SU-DHL-6 (cell line): Measurements from ENCODE around the gene FAM184A.

Experiments
- H2AFZ ChIP-seq: fragments of 200-600 bp; sonication (generic); 2 replicates; pipeline ENCODE4 v1.6.1; 2014; ENCODE audit warnings: low read depth, mild to moderate bottlenecking, moderate library complexity, mixed read lengths, antibody characterized with exemption, low read length; ENCODE audit not compliant: severe bottlenecking
- H3F3A ChIP-seq: fragments of 200-600 bp; shearing (Covaris generic); 2 replicates; pipeline ENCODE4 v1.6.0; 2016; ENCODE audit warnings: antibody characterized with exemption, mild to moderate bottlenecking; ENCODE audit not compliant: insufficient read depth
- H3K27ac ChIP-seq: fragments of 200-600 bp; sonication (generic); 2 replicates; pipeline ENCODE4 v1.5.1; 2016; ENCODE audit warnings: low read depth, mild to moderate bottlenecking, low read length, moderate library complexity, mixed read lengths
- H3K27me3 ChIP-seq: fragments of 200-600 bp; sonication (generic), shearing (Covaris generic); 2 replicates; pipeline ENCODE4 v1.6.0; 2014; ENCODE audit warnings: mild to moderate bottlenecking, low read length
- H3K36me3 ChIP-seq: fragments of 200-600 bp; sonication (generic); 2 replicates; pipeline ENCODE4 v1.6.1; 2014; ENCODE audit warnings: mild to moderate bottlenecking, low read length, mixed read lengths
- H3K4me2 ChIP-seq: fragments of 300-600, 200-600 bp; shearing (Covaris generic), sonication (generic); 2 replicates; pipeline ENCODE4 v1.6.0; 2014; ENCODE audit warnings: low read length, low read depth, mild to moderate bottlenecking; ENCODE audit not compliant: poor library complexity, severe bottlenecking
- H3K4me3 ChIP-seq: fragments of 200-600 bp; sonication (generic); 2 replicates; pipeline ENCODE4 v1.5.1; 2014; ENCODE audit warnings: antibody characterized with exemption, low read length, mild to moderate bottlenecking, mixed read lengths; ENCODE audit not compliant: insufficient read depth, poor library complexity, severe bottlenecking
- H3K79me2 ChIP-seq: fragments of 200-600 bp; sonication (generic); 2 replicates; pipeline ENCODE4 v1.6.1; 2014; ENCODE audit warnings: mild to moderate bottlenecking, low read length, moderate library complexity; ENCODE audit not compliant: insufficient read depth
- H3K9ac ChIP-seq: fragments of 200-600 bp; sonication (generic); 2 replicates; pipeline ENCODE4 v1.7.0; 2014; ENCODE audit warnings: mild to moderate bottlenecking, low read length
- H3K9me2 ChIP-seq: fragments of 200-600 bp; sonication (generic); replicated peaks from 2 replicates; pipeline ENCODE4 v1.6.1; 2014; ENCODE audit warnings: low read length; ENCODE audit not compliant: insufficient read depth
- H3K9me3 ChIP-seq: fragments of 200-600 bp; sonication (generic); 2 replicates; pipeline ENCODE4 v1.6.1; 2014; ENCODE audit warnings: low read length, mixed read lengths; ENCODE audit not compliant: insufficient read depth
- H4K20me1 ChIP-seq: fragments of 200-600 bp; sonication (generic); 2 replicates; pipeline ENCODE4 v1.6.1; 2014; ENCODE audit warnings: low read depth, mild to moderate bottlenecking, antibody characterized with exemption, low read length, moderate library complexity, mixed read lengths
- CTCF ChIP-seq: fragments of 200-600 bp; sonication (generic); IDR thresholded peaks from one replicate; pipeline ENCODE4 v1.5.1; 2017; ENCODE audit warnings: antibody characterized with exemption, mild to moderate bottlenecking, low read length, moderate library complexity; ENCODE audit not compliant: insufficient read depth, poor library complexity, severe bottlenecking
- EZH2phosphoT487 ChIP-seq: fragments of 200-600 bp; sonication (generic), shearing (Covaris generic); conservative IDR thresholded peaks from 2 replicates; pipeline ENCODE4 v1.6.1; 2018; ENCODE audit warnings: mild to moderate bottlenecking, antibody characterized with exemption, low read length, moderate library complexity, mixed read lengths

Gene FAM184A

GRCh38 chr6:119077391-119077642, 1.1 kb downstream of the FAM184A start:
- Histone ChIP-seq H2AFZ (no peak overlapping the region), H3K9me2 (no peaks in the 10 kb centered on the region), H3K4me3 (no peak overlapping the region), H3K4me2 (peak overlapping the region; percentile 61), H3K9me3 (peaks cover 4% of the 10 kb centered on the region; the same call in 1 of the 2 replicates), H4K20me1 (no peaks in the 10 kb centered on the region), H3K79me2 (no peaks in the 10 kb centered on the region), H3F3A (no peaks in the 10 kb centered on the region), H3K36me3 (no peaks in the 10 kb centered on the region), H3K9ac (no peak overlapping the region), H3K27ac (no peak overlapping the region), H3K27me3 (no peaks in the 10 kb centered on the region)
- no peak for TF ChIP-seq EZH2phosphoT487
- no peak for TF ChIP-seq CTCF

- TF ChIP-seq CTCF (no peak), EZH2phosphoT487 (no peak)
- Histone ChIP-seq H3F3A (no peaks in the 10 kb centered on the region), H3K4me2 (peak overlapping the region; percentile 61), H3K4me3 (no peak overlapping the region), H3K79me2 (no peaks in the 10 kb centered on the region), H3K27ac (no peak overlapping the region), H3K36me3 (no peaks in the 10 kb centered on the region), H4K20me1 (no peaks in the 10 kb centered on the region), H3K27me3 (no peaks in the 10 kb centered on the region), H3K9ac (no peak overlapping the region), H2AFZ (no peak overlapping the region), H3K9me3 (no peaks in the 10 kb centered on the region), H3K9me2 (no peaks in the 10 kb centered on the region)
Observed at GRCh38 chr6:119076576-119077390, 1.7 kb downstream of the FAM184A start.

GRCh38 chr6:119076173-119076572, 2.3 kb downstream of the FAM184A start:
- Histone ChIP-seq H4K20me1 (no peaks in the 10 kb centered on the region), H3K4me3 (no peak overlapping the region), H3K9me2 (no peaks in the 10 kb centered on the region), H3K4me2 (no peak overlapping the region), H3K27ac (no peak overlapping the region), H2AFZ (no peak overlapping the region), H3K27me3 (no peaks in the 10 kb centered on the region), H3K36me3 (no peaks in the 10 kb centered on the region), H3K9me3 (no peaks in the 10 kb centered on the region), H3K9ac (no peak overlapping the region), H3F3A (no peaks in the 10 kb centered on the region), H3K79me2 (no peaks in the 10 kb centered on the region)
- TF ChIP-seq CTCF: no peak
- TF ChIP-seq EZH2phosphoT487: no peak
